ENCODE measurements around the gene GPC5.

GRCh38 chr13:91456837-91457236, 58.4 kb downstream of the GPC5 start:
- TF ChIP-seq SUZ12 (IDR thresholded peaks at IDR 0.05; ENCODE audit: low read depth, low read length): no peak
- no peak for TF ChIP-seq ATF7 (IDR thresholded peaks at IDR 0.05)
- no peak for TF ChIP-seq ATF7 (CRISPR knock-in tag; IDR thresholded peaks at IDR 0.05)
- no peak for TF ChIP-seq ZNF274 (CRISPR knock-in tag; IDR thresholded peaks at IDR 0.05)
- TF ChIP-seq CTCF (CRISPR knock-in tag; IDR thresholded peaks at IDR 0.05): no peak
- TF ChIP-seq THRA (CRISPR knock-in tag; IDR thresholded peaks at IDR 0.05; ENCODE audit: borderline replicate concordance): no peak
- no peak for TF ChIP-seq CSRNP1 (CRISPR knock-in tag; IDR thresholded peaks at IDR 0.05)

All from HepG2 (cell line).